HepG2 (cell line): ENCODE results near the gene CDK10. TPM values are rescaled to one million over a fixed set of nuclear protein-coding genes. Genes with fewer than 3 reads are reported as not detected.
A peak's percentile ranks its signal among the peaks of the same experiment; 100 is the strongest.

Experiments
- ADNP ChIP-seq: sonication (generic); formaldehyde crosslinking; IDR thresholded peaks from 2 replicates; pipeline ENCODE4 v1.4.0; 2020; ENCODE audit warnings: missing genetic modification reagents
- AKNA ChIP-seq: sonication (generic); formaldehyde crosslinking; IDR thresholded peaks from 2 replicates; pipeline ENCODE4 v1.4.0; 2020; ENCODE audit warnings: missing genetic modification reagents, borderline replicate concordance
- BHLHE40 ChIP-seq: IDR thresholded peaks from 2 replicates; pipeline ENCODE4 v1.6.1; 2011; ENCODE audit warnings: low read length, improper control_type of control experiment
- CSRNP2 ChIP-seq: sonication (generic); formaldehyde crosslinking; conservative IDR thresholded peaks from 2 replicates; pipeline ENCODE4 v1.8.0; 2022; ENCODE audit warnings: low read depth, missing genetic modification reagents
- FOSL1 ChIP-seq: sonication (generic); formaldehyde crosslinking; IDR thresholded peaks from 2 replicates; pipeline ENCODE4 v1.9.0; 2021; ENCODE audit warnings: missing genetic modification reagents, borderline replicate concordance
- HOXA3 ChIP-seq: sonication (generic); formaldehyde crosslinking; IDR thresholded peaks from 2 replicates; pipeline ENCODE4 v1.5.0; 2020; ENCODE audit warnings: missing genetic modification reagents
- POLR2G ChIP-seq: fragments of 200-400 bp; formaldehyde crosslinking; IDR thresholded peaks from 2 replicates; pipeline ENCODE4 v1.6.1; 2018; ENCODE audit warnings: mild to moderate bottlenecking, low read depth, low read length, moderate library complexity
- PREB ChIP-seq: sonication (generic); formaldehyde crosslinking; IDR thresholded peaks from 2 replicates; pipeline ENCODE4 v1.4.0; 2020; ENCODE audit warnings: missing genetic modification reagents
- REL ChIP-seq: sonication (generic); formaldehyde crosslinking; conservative IDR thresholded peaks from 2 replicates; pipeline ENCODE4 v1.8.0; 2022; ENCODE audit warnings: mild to moderate bottlenecking, missing genetic modification reagents, moderate library complexity
- RELA ChIP-seq: sonication (generic); formaldehyde crosslinking; IDR thresholded peaks from 2 replicates; pipeline ENCODE4 v1.4.0; 2020; ENCODE audit warnings: missing genetic modification reagents
- SNAPC2 ChIP-seq: sonication (generic); formaldehyde crosslinking; IDR thresholded peaks from 2 replicates; pipeline ENCODE4 v1.8.1; 2022; ENCODE audit warnings: mild to moderate bottlenecking, missing genetic modification reagents
- SNAPC5 ChIP-seq: sonication (generic); formaldehyde crosslinking; IDR thresholded peaks from 2 replicates; pipeline ENCODE4 v1.8.1; 2023; ENCODE audit warnings: mild to moderate bottlenecking, missing genetic modification reagents, borderline replicate concordance
- ZC3H13 ChIP-seq: sonication (generic); formaldehyde crosslinking; IDR thresholded peaks from 2 replicates; pipeline ENCODE4 v1.8.1; 2023; ENCODE audit warnings: mild to moderate bottlenecking, missing genetic modification reagents, moderate library complexity
- ZKSCAN8 ChIP-seq: IDR thresholded peaks from 2 replicates; pipeline ENCODE4 v1.6.1; 2016; ENCODE audit warnings: borderline replicate concordance, missing genetic modification reagents, missing compliant biosample characterization
- ZNF121 ChIP-seq: sonication (generic); formaldehyde crosslinking; IDR thresholded peaks from 2 replicates; pipeline ENCODE4 v1.5.0; 2020; ENCODE audit warnings: mild to moderate bottlenecking, missing genetic modification reagents
- ZNF235 ChIP-seq: sonication (generic); formaldehyde crosslinking; IDR thresholded peaks from 2 replicates; pipeline ENCODE4 v1.8.1; 2023; ENCODE audit warnings: mild to moderate bottlenecking, missing genetic modification reagents, borderline replicate concordance
- ZNF639 ChIP-seq: conservative IDR thresholded peaks from 2 replicates; pipeline ENCODE4 v1.6.1; 2018; ENCODE audit warnings: missing genetic modification reagents
- ZNF776 ChIP-seq: sonication (generic); formaldehyde crosslinking; IDR thresholded peaks from 2 replicates; pipeline ENCODE4 v1.4.0; 2020; ENCODE audit warnings: mild to moderate bottlenecking, missing genetic modification reagents
- ZNF841 ChIP-seq: sonication (generic); formaldehyde crosslinking; IDR thresholded peaks from 2 replicates; pipeline ENCODE4 v1.8.1; 2023; ENCODE audit warnings: missing genetic modification reagents, borderline replicate concordance
- ZSCAN12 ChIP-seq: sonication (generic); formaldehyde crosslinking; IDR thresholded peaks from 2 replicates; pipeline ENCODE4 v1.9.0; 2021; ENCODE audit warnings: mild to moderate bottlenecking, missing genetic modification reagents
- polyA plus RNA-seq, 8 experiments: library from polyadenylated mRNA; depleted of rRNA in 3 of 8; stranded (reverse) in 7 of 8; unstranded in 1 of 8; fragments of >200 nt; fragmentation: Illumina TruSeq in 4 of 8; extraction: Trizol in 4 of 8; gene quantifications; 2 replicates each; pipeline versions ENCODE4 v1.2.1 to v1.2.3, GENCODE V29; 2011 to 2016; ENCODE audit warnings: low read depth in 4 of 8, missing spikeins in 1 of 8, mixed read lengths in 1 of 8; ENCODE audit not compliant: insufficient read depth in 1 of 8
- total RNA-seq, 5 experiments: library from RNA; depleted of rRNA; stranded (reverse); fragments of >200 nt; fragmentation: Illumina TruSeq; extraction: Trizol; gene quantifications; 2 replicates each; pipeline ENCODE4 v1.2.3, GENCODE V29; 2016; ENCODE audit warnings: low read depth in 1 of 5

The CDK10 gene
- total and polyA plus RNA-seq, 2 of the 13 experiments (the other 11 are each of a cell fraction or from before 2014, with no cell fraction given): 2.5 to 3.9 TPM

- TF ChIP-seq ZC3H13 (CRISPR knock-in tag): no peak
- TF ChIP-seq SNAPC5 (CRISPR knock-in tag): no peak
- TF ChIP-seq POLR2G: no peak
- no peak for TF ChIP-seq ZSCAN12 (CRISPR knock-in tag)
- no peak for TF ChIP-seq SNAPC2 (CRISPR knock-in tag)
- no peak; the same call in 1 of the 2 replicates for TF ChIP-seq ZNF639 (CRISPR knock-in tag)
- peak; percentile 45; the same call in 1 of the 2 replicates for TF ChIP-seq HOXA3
- TF ChIP-seq RELA: no peak
- no peak for TF ChIP-seq CSRNP2 (CRISPR knock-in tag)
- TF ChIP-seq REL (CRISPR knock-in tag): 0 out of 2 replicates have a peak, but pooled peaks have one; percentile 1
- no peak for TF ChIP-seq PREB (CRISPR knock-in tag)
- TF ChIP-seq ZNF776 (CRISPR knock-in tag): no peak
- no peak for TF ChIP-seq FOSL1 (CRISPR knock-in tag)
- no peak for TF ChIP-seq AKNA
- TF ChIP-seq ZNF121 (CRISPR knock-in tag): no peak
- no peak for TF ChIP-seq ADNP (CRISPR knock-in tag)
- TF ChIP-seq ZNF841 (CRISPR knock-in tag): 0 out of 2 replicates have a peak, but pooled peaks have one; percentile 6
- 0 out of 2 replicates have a peak, but pooled peaks have one; percentile 38 for TF ChIP-seq ZNF235 (CRISPR knock-in tag)
- no peak for TF ChIP-seq BHLHE40
- no peak for TF ChIP-seq ZKSCAN8 (CRISPR knock-in tag)
Observed at GRCh38 chr16:89686520-89687091, at the start of gene CDK10 (continued).
